ENCODE data around the gene ALAD.
"Not testable (repeated sequence)": the region's sequence is repeated elsewhere in the genome, so short reads cannot be mapped to it uniquely, and the experiment has no call there.

Gene ALAD

DNA sequence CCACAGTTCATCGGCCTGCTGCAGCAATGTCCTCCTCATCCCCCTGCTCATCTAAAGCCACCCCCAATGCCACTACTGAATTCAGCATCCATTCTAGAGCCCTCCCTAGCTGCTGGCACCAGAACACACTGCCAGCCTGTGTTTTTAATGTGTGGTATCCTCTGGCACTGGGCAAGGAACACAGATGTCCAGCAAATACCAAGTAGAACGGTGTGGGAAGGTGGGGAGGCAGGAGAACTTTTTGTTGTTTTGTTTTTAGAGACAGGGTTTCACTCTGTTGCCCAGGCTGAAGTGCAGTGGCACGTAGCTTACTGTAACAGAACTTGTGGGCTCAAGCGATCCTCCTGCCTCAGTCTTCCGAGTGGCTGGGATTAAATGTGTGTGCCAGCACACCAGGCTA is 29.0 kb downstream of the ALAD start:
- no peak for DNase-seq

DNA sequence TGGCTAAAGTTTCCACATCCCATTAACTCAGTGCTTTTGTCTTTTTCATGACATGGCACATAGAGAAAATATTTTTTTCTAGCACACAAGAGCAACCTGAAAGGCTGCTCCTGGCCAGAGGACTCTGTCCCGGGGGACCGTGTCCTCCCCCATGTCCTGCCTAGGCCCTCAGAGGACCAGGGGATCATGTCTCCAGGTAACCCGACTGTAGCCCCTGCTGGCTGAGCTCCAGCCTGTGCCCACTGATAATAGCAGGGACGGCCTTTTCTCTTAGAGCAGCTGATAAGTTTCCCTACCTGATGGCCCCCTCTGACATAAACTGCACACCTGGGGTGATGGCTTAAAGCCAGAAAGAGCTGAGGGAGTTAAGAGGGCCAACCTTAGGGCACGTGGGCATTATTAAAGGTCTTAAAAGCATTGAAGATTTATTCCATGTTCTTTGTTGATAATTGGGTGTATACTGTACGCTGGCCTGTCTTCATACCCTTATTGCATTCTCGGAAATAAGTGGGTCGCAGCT is 30.2 kb downstream of the ALAD start:
- DNase-seq: no peak

DNA sequence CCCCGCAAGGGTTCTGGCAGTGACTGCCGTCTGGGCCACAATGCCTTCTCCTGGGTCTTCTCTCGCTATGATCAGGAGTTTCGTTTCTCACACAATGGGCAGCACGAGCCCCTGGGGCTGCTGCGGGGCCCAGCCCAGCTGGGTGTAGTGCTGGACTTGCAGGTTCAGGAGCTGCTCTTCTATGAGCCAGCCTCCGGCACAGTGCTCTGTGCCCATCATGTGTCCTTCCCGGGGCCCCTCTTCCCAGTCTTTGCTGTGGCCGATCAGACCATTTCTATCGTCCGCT is 31.3 kb downstream of the ALAD start:
- no peak for DNase-seq

DNA sequence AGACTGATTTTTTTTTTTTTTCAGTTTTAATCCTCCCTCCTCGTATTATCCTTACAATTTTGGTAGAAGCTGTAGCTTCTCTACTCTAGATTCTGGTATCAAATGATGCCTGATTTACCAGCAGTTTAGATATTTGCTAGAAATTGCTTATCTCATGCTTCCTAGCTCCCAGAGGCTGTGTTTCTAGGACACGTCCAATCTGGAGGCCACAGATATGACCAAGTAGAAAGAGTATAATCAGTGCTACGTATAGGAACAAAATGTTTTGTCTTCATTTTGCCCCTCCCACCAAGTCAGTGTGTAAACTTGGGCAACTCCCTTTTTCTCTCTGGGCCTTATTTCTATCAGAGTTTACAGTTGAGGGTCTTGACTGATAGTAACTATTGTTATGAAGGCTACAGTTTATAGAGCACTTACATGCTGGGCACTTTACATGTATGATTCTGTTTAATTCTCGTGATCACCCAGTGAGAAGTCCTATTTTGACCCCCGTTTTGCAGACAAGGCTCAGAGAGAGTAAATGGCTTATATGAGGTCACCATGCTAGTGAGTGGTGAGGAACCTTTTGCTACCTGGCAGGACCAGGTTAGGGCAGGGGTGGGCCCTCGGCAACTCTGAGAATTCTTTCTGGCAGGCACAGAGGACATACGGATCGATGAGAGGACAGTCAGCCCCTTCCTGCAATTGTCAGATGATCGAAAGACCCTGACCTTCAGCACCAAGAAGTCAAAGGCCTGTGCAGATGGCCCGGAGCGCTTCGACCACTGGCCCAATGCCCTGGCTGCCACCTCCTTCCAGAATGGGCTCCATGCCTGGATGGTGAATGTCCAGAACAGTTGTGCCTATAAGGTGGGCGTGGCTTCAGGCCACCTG is 31.9 kb downstream of the ALAD start:
- no peak for DNase-seq

DNA sequence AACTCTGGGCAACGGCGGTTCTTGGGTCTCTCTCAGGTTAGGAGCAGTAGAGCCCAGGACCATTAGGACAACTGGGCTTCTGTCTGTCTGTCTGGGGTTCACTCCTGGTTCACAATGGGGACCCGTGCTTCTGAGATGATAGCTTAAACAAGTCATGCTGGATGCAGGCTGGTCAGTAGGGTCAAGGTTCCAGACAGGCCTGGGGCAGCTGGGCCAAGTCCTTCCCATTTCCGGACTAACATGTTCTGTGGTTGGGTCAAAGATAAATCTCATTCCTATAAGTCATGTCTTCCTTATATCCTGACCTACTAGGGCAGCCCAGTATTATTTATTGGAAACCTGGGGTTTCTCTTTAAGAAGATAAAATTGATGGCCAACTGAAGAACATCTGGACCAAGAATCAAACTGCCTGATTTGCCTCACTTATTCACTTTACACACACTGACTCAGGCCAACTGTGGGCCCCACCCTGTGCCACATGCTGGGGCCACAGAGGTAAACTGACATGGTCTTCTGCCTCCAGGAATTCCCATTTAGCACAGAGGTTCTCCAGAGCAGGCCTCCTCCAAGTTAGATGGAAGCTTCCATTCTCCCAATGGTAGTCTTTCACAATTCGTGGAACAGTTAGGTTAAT is 32.6 kb downstream of the ALAD start:
- DNase-seq: no peak

DNA sequence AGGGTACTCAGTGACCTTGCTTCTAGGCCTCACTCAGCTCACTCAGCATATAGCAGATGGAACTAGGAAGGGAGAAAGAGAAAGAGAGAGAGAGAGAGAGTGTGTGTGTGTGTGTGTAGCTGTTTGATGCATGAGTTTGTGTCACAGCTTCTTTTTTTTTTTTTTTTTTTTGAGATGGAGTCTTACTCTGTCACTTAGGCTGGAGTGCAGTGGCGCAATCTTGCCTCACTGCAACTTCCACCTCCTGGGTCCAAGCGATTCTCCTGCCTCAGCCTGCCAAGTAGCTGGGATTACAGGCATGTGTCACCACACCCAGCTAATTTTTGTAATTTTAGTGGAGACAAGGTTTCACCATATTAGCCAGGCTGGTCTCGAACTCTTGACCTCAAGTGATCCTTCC is 35.4 kb downstream of the ALAD start:
- DNase-seq: not testable (repeated sequence)

DNA sequence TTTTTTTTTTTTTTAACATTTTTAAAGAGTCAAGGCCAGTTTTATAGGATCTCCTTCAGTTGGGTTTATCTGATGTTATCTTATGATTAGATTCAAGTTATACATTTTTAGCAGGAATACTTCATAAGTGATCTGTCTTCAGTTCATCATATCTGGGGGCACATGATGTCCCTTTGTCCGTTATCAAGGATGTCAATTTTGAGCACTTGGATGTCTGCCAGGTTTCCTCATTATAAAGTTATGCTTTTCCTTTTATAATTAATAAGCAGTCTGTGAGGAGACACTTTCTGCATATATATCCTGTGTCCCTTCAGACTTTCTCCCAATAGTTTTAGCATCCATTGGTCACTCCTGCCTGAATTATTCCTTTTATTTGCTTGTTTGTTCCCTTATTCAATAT is 36.1 kb downstream of the ALAD start:
- no peak for DNase-seq

DNA sequence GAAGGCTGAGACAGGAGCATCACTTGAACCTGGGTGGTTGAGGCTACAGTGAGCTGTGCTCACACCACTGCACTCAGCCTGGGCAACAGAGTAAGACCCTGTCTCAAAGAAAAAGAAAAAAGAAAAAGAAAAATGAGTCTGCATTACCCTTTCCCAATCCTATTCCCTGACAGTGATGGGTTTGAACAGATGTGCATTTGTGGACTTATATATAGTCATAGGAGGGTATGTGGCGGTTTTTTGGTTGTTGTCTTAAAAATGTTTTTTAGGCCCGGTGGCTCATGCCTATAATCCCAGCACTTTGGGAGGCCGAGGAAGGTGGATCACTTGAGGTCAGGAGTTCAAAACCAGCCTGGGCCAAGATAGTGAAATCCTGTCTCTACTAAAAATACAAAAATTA is 37.7 kb downstream of the ALAD start:
- DNase-seq: no peak

DNA sequence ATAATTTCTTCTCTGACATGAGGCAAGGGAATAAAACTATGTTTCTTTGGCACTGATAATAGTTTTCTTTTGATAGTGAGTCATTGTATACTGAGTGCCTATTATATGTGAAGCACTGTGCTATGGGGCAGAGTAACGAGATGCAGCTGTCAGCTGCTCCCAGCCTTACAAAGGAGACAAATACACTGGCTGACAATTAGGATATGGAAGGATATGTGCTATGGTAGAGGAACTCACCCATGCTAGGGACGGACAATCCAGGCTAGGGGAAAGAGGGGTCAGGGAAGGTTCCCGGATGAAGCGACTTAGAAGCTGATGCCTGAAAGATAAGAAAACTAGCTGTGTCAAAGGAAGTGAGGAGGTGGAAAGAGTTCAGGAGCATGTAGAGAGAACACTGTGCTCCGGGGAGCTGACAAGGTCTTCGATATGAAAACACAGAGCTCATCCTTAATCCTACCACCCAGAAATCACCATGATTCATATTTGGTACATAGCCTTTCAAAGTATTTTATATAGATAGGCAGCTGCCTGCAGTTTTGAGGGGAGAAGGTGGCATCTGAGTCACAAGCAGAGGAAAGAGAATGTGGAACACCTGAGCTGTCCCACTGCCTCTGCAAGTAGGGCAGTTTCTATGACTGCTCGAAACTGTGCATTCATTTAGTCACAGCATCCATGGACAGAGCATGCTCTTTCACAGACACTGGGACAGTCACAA is 39.6 kb downstream of the ALAD start:
- DNase-seq: no peak

DNA sequence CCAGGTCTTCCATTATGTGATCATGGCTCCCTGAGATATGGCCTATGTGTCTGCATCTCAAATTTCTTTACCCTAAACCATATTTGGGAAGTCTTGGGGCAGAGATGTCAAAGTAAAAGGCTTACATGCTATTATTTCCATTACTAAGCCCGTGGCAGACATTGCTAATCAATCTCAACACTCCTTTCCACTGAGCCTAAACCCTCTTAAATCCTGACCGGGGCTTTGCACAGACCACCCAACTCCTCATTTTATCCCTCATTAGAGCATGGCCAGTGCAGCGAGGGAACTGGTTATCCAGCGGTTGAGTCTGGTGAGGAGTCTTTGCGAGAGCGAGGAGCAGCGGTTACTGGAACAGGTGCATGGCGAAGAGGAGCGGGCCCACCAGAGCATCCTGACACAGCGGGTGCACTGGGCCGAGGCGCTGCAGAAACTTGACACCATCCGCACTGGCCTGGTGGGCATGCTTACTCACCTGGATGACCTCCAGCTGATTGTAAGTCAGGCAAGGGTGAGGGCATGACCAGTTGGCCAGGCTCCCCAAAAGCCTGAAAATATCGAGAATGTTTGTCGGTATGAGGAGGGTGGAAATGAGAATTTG is 40.7 kb downstream of the ALAD start:
- DNase-seq: no peak

DNA sequence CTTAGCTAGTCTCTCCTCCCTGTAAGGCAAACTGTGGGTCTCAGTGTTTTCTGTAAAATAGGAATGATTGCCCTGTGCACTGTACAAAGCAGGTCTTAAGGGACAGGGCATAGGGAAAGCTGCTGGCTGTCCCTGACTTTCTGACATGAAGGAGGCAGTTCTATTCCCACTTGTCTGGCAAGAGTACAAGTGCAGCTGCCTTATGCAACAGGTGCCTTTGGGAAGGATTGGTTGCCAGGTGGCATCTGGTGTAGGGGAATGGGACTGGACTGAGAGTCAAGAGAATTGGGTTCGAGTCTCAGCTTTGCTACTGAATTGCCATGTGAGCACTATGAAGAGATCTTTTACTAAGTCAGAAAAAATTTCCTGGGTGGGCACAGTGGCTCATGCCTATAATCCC is 41.7 kb downstream of the ALAD start:
- no peak for DNase-seq

DNA sequence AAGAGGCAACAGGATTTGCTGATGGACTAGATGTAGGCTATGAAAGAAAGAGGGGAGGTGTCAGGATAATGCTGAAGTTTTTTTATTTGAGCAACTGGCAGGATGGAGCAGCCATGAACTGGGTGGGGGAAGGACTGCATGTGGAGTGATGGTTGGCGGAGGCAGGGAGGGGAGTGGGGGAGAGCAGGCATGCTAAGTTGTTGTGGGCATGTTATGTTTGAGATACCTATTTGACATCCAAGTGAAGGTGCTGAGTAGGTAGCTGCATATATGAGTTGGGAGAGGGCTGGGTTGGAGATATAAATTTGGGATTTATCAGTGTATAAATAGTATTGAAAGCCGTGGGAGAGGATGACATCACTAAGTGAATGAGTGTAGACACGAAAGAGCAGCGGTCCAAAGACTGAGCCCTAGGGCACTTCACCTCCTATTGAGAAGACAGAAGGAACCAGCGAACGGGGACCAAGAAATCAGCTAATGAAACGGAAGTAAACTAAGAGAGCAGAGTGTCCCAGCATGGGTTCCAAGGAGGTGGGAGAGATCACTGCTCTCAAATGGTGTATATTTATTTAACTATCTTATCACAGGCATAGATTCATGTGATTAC is 44.3 kb downstream of the ALAD start:
- no peak for DNase-seq

DNA sequence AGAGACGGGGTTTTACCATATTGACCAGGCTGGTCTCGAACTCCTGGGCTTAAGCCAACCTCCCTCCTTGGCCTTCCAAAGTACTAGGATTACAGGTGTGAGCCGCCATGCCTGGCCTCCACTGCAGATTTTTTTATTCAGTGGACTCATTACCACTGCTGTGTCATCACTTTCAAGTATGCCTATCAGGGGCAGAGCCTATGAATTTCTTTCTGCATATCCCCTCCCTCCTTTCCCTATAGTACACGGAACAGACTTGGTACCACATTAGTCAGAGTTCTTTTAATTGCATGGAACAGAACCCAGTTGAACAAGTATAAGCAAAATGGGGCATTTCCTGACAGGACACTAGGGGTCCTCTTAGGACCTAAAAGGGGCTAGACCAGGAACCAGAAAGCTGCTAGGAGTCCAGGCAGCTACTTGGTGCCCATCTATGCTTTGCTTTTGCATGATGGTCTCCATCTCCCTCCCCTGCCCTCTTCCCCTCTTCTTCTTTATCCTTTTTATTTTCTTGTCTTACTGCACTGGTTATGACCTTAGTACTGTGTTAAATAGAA is 46.0 kb downstream of the ALAD start:
- DNase-seq: no peak

DNA sequence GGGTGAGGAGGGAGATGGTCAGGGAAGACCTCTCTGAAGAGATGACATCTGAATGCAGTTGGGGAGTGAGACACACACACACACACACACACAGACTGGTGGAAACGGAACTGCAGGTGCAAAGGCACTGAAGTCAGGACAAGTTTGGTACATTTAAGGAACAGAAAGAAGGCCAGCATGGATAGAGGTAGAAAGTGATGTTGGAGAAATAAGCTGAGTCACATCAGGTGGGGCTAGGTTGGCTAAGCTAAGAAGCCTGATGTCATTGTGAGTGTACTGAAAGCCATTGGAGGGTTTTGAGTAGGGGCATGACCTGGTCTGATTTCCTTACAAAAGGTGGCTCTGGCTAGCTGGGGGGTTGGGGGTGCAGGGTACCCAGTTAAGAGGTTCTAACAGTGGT is 48.7 kb downstream of the ALAD start:
- DNase-seq: no peak

DNA sequence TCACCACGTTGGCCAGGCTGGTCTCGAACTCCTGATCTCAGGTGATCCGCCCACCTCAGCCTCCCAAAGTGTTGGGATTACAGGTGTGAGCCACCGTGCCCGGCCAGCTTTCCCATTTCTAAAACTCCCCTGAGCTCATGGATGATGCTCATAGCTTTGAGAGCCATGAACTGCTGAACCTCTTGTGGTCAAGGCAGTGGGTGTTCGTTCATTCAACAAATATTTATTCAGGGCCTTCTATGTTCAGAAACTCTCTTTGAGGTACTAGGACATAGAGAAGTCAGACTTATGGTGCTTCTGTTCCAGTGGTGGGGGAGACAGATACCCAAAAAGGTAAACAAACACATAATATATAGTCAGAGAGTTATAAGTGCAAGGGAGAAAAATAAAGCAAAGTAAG is 49.1 kb downstream of the ALAD start:
- no peak for DNase-seq

DNA sequence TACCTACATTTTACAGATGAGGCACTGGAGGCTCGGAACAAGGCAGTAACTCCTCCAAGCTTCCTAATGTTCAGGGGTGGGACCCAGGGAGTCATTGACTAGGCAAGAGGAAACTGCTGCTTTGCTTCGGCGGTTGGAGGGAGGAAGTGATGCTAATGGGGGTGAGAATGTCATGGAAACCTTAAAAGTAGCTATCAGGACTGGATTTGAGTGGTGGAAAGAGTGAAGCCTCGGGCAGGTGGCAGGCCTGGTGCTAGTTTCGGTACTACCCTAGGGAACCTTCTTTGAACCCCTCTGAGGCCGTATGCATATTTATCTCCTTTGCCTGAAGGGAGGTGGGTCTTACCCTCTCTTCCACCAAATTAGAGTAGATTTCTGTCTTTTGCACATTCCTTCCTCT is 50.1 kb downstream of the ALAD start:
- no peak for DNase-seq

DNA sequence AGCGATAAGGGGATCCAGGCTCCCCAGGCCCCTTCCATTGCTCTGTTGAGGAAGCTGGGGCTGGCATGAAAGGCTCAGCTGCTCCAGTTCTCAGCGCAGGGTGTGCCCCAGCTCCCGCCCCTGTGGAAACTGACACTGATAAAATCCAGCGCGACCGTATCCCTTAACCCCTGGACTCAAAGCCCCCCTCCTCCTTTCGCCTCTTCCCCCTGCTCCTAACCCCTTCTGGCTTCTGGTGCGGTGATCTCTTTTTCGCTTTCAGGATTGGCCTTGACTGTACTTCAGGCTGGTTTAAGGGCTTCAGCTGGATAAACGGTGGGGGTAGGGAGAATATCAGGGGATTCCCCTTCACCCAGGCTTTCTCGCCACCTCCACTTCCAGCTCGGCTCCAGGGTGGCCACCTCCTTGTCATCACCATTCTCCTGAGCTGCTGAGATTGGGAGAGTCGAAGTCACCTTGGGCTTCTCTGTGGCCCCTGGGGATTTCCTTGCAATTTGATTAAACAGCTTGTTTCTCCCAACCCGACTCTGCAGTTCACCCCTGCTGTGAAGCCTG is 50.9 kb downstream of the ALAD start:
- DNase-seq: no peak

DNA sequence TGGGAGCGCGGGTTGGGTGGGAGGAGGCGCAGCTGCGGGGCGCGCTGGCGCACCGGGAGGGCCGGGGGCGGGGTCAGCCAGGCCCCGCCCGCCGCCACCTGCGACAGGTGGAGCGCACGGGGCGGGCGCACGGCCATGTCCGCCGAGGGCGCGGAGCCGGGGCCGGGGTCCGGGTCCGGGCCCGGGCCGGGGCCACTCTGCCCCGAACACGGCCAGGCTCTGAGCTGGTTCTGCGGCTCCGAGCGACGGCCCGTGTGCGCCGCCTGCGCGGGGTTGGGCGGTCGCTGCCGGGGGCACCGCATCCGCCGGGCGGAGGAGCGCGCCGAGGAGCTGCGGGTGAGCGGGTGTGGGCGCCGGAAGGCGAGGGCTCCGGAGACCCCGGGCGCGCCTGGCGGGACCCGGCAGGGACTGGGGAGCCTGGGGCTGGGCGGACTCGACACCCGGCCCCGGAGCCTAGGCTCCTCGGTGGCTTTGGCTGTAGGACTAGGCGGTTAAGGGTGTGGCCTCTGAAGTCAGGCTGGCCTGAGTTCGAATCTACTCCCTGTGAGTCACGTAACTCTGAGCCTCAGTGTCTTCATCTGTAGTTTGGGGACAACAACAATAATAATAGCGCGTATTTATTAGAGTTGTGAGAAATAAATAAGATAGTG is 51.5 kb downstream of the ALAD start, which contains the start of gene BSPRY:
Gene BSPRY (plus strand): TSS at position 97 of the 650 bp plus-strand sequence. CDS start 39 bp downstream, at position 136.
- DNase-seq: peak; percentile 52

DNA sequence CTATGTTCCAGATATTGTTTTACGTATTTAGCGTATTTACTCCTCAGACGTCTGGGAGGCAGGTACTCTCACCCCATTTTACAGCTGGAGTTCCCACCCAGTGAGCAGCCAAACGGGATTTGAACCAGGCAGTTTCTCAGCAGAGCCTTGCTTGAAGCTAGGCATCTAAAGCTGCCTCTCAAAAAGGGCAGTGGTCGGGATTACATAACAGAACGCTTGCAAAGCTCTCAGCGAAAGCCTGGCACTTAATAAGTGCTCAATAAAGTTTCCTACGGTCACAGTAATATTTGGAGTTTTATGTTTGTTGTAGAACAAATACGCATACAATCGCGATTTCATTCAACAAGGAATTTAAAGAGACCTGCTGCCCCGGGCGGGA is 52.0 kb downstream of the ALAD start:
- DNase-seq: no peak

DNA sequence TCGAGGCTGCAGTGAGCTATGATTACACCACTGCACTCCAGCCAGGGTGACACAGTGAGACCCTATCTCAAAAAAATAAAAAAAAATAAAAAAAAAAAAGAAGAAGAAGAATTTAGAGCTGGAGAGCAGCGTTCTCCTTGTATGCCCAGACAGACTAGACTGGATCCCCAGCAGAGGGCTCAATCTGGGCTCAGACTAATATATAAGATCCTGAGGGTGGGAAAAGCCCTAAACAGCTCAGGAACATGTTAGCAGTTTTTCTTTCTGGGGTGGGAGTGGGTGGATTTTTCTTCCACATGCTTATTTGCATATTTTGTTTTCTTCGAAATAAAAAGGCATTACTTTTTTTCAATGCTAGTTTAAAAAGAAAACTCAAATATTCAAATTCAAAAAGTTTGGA is 52.6 kb downstream of the ALAD start:
- DNase-seq: no peak

DNA sequence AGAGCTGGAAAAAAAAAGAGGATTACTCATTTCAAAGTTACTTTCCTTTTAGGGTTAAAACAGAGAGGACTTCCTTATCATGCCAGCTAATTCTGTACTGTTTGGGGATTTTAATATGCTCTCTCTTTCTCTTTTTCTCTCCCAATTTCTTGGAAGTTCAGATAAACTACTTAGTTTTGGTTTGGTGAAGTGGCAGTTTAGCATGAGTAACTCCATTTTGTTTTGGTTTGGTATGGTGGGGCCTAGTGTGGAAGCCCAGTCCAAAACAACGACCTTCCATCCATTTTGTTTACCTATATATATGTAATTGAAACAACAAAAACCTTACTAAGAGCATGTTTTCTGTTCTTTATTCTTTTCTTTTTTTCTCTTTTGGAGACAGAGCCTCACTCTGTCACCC is 55.4 kb downstream of the ALAD start:
- DNase-seq: no peak

DNA sequence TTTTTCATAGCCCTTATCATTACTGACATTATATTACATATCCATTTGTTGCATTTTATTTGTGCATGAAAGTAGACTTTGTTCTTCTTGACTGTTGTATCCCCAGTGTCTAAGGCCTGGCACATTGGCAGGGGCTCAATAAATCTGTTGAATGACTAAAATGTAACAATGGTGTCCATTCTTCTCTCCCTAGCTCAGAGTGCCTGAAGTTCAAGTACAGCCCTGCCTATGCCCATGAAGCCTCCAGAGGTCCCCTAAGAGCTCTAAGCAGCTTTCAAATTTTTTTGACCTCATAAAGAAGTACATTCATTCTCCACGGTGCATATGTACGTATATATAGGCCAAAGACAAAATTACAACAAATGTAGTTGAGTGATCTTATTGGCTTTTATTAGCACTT is 55.9 kb downstream of the ALAD start:
- no peak for DNase-seq
